Pancreas (tissue), 10 donors: ENCODE data around the gene ZNF205. TPM values are rescaled to one million over a fixed set of nuclear protein-coding genes. Genes with fewer than 3 reads are reported as not detected.

Source experiments
- ATAC-seq, 4 donors: fragments of 200-7000 bp; cut with Tn5 transposase; one replicate each; pipeline versions ENCODE4 v1.8.0 to v1.9.1; 2020; ENCODE audit warnings: mild to moderate bottlenecking in 4 of 4, moderate library complexity in 4 of 4
- DNase-seq, 6 donors: peaks; one replicate each; pipeline ENCODE4 v3.0.0-alpha.2; 2020
- FAIRE-seq: peaks from 2 replicates; lab custom pipeline; 2012; peaks lifted over from hg19 to GRCh38; lab: Jason Lieb, UNC
- H3K27ac ChIP-seq, 4 donors: fragments of 200-600 bp; sonication (generic); 1 replicate in 3 of 4; 2 replicates in 1 of 4; pipeline versions ENCODE4 v1.5.0 to v1.8.0; 2020
- H3K27me3 ChIP-seq, 4 donors: fragments of 200-600 bp; one replicate each; pipeline ENCODE4 v1.8.0; 2021
- H3K36me3 ChIP-seq, 3 donors: fragments of 200-600 bp; sonication (generic) in 1 of 3; one replicate each; pipeline versions ENCODE4 v1.5.0 to v1.8.0; 2020 to 2021
- H3K4me1 ChIP-seq, 3 donors: fragments of 200-600 bp; one replicate each; pipeline ENCODE4 v1.8.0; 2021
- H3K4me3 ChIP-seq, 4 donors: fragments of 200-600 bp; sonication (generic) in 2 of 4; one replicate each; pipeline versions ENCODE4 v1.5.0 to v1.8.0; 2020 to 2021
- H3K9me3 ChIP-seq, 4 donors: fragments of 200-600 bp; one replicate each; pipeline ENCODE4 v1.8.0; 2021
- WGBS, 2 donors: extraction: QIAGEN DNeasy Blood & Tissue Kit; methylation state at CpG; one replicate each; pipeline ENCODE4 v1.1.7; 2013; 5-methylcytosine and 5-hydroxymethylcytosine counted together
- intact Hi-C, 3 donors: fragments of 100-400 bp; cut with DNase I; formaldehyde crosslinking; loops; one replicate each; pipeline versions ENCODE4 v1.11.1 to v1.14.2; 2022
- polyA plus RNA-seq, 2 donors: library from polyadenylated mRNA; stranded (reverse); fragments of 200-250 nt; gene quantifications; one replicate each; pipeline ENCODE4 v1.2.3, GENCODE V29; 2013
- total RNA-seq, 6 donors: library from RNA; stranded (reverse); fragmentation: NEBNext Ultra II Directional in 4 of 6; extraction: Animal tissue kit (Norgen Biotek cat#: 25700) in 4 of 6; gene quantifications; one replicate each; pipeline versions ENCODE4 v1.2.1 to v1.2.4, GENCODE V29; 2021 to 2023
- TF ChIP-seq, protein P1 (sequence below), 4 donors: fragments of 200-600 bp; sonication (generic) in 3 of 4; IDR thresholded peaks; one replicate each; pipeline versions ENCODE4 v1.5.0 to v1.8.0; 2021; ENCODE audit warnings: antibody characterized with exemption in 4 of 4
- donor health status: healthy with polysubstance abuse.
- donor health status: DM: no; HTN: no; CAD: no; lungs with moderate emphysema.
- donor health status: DM: no; HTN: no; CAD: no.
- donor health status: control.
- donor health status: control.
- donor health status: Bipolar disorder and iron deficiency.
- donor health status: DM: yes; HTN: yes; CAD: no.
- donor health status: DM: no; HTN: no; CAD: no.
- donor health status: DM: no; HTN: no; CAD: no.
- donor health status: DM: yes; HTN: yes; CAD: no.

ZNF205 gene
- 1 to 10 TPM; 6.5 to 10.0 (median 8.0) TPM for total RNA-seq
- 10 to 100 TPM; 22.4 to 43.3 TPM for polyA plus RNA-seq

DNA sequence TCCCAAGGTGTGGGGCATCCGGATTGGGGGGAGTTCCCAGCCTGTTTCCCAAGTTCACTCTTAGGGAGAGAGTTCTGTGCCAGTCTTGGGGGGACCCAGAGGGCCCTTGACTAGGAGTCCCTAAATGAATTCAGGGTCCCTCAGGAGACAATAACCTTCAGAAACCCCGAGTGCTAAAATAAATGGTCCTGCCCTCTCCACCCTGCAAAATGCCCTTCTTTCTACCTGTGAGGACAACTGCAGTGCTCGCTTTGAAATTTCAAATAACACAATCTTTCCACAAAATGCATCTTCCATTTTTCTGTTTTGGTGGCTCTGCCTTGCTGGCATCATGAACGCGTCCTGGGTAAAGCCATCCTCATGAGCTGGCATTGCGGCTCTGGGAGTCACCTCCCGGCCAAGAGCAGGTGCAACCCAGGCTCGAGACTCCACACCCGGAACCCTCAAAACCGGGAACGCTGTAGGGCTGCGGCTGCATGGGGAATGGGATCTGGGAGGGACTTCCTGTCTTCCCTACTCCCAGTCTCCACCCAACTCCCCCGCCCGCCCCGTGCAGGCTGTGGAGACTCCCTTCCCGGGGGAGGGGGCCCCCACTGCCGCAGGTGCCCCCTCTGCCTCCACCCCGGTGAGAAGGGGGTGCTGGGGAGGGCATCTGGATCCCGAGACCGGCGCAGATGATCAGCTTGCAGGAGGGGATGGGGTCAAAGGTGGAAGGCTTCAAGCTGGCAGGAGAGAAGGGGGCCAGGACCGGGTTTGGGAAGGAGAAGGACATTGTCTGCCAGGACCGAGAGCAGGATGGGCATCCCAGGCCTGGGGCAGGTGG is at the start of gene ZNF205:
ZNF205 (plus strand) TSS at position 529 of the 823 bp plus-strand sequence. CDS start 845 bp downstream, outside the sequence.
- ATAC-seq = peak; percentile 98 to 99 (median 98)
- TF ChIP-seq, protein P1, sequence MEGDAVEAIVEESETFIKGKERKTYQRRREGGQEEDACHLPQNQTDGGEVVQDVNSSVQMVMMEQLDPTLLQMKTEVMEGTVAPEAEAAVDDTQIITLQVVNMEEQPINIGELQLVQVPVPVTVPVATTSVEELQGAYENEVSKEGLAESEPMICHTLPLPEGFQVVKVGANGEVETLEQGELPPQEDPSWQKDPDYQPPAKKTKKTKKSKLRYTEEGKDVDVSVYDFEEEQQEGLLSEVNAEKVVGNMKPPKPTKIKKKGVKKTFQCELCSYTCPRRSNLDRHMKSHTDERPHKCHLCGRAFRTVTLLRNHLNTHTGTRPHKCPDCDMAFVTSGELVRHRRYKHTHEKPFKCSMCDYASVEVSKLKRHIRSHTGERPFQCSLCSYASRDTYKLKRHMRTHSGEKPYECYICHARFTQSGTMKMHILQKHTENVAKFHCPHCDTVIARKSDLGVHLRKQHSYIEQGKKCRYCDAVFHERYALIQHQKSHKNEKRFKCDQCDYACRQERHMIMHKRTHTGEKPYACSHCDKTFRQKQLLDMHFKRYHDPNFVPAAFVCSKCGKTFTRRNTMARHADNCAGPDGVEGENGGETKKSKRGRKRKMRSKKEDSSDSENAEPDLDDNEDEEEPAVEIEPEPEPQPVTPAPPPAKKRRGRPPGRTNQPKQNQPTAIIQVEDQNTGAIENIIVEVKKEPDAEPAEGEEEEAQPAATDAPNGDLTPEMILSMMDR (IDR thresholded peaks at IDR 0.05) = no peak
- H3K27me3 ChIP-seq = no peaks in the 10 kb centered on the region
- H3K9me3 ChIP-seq = no peaks in the 10 kb centered on the region
- intact Hi-C loops = no loop called here
- 5 to 7% methylated on average over 23 of the region's 23 CpGs for WGBS, 2 donors
- FAIRE-seq = no peak
- no peaks in the 10 kb centered on the region for H3K36me3 ChIP-seq
- H3K27ac ChIP-seq = peak within 1 kb of the TSS in 2 of 4 donors; percentile 18 to 33
- H3K4me1 ChIP-seq = peaks cover 8 to 17% (median 17%) of the 10 kb centered on the region in 3 donors
- peak; percentile 82 to 96 (median 85) for DNase-seq
- peak within 1 kb of the TSS; percentile 31 to 85 (median 68) for H3K4me3 ChIP-seq

DNA sequence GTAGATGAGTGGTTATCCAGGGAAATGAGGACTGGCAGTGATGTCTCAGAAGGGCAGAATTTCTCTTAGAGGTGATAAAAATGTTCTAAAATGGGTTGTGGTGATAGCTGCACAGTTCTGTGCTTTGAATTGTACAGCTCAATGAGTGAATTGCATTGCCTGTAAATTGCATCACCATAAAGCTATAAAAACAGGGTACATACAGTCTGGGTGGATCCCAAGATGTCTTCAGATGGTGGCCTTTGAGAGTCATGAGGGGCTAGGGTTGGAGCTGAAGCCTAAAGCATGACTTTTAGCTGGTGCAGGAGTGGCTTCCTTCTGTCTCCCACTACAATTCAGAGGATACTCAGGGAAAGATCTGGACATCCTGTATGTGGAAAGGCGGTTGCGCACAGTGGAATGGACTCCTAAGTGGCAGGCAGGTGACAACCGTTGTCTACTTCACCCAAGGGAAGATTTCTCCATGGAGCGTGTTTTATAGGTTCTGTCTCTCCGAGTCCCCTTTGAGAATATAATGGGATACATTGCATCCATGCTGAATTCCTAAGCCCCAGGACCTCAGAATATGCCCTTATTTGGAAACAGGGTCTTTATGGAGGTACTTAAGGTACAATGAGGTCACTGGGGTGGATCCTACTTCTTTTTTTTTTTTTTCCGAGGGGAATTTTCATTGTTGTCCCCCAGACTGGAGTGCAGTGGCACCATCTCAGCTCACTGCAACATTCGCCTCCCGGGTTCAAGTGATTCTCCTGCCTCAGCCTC is 48.6 kb upstream of the ZNF205 start:
- FAIRE-seq = no peak
- peaks cover 0 to 16% (median 10%) of the 10 kb centered on the region in 3 donors for H3K4me1 ChIP-seq
- no peaks in the 10 kb centered on the region for H3K27me3 ChIP-seq
- TF ChIP-seq, protein P1 (IDR thresholded peaks at IDR 0.05) = no peak
- WGBS, 2 donors = 95 to 96% methylated on average over 8 of the region's 8 CpGs
- intact Hi-C loops = no loop called here
- DNase-seq = no peak
- no peak overlapping the region for H3K27ac ChIP-seq
- H3K36me3 ChIP-seq = no peaks in the 10 kb centered on the region
- ATAC-seq = no peak
- no peak overlapping the region for H3K4me3 ChIP-seq
- no peaks in the 10 kb centered on the region for H3K9me3 ChIP-seq

DNA sequence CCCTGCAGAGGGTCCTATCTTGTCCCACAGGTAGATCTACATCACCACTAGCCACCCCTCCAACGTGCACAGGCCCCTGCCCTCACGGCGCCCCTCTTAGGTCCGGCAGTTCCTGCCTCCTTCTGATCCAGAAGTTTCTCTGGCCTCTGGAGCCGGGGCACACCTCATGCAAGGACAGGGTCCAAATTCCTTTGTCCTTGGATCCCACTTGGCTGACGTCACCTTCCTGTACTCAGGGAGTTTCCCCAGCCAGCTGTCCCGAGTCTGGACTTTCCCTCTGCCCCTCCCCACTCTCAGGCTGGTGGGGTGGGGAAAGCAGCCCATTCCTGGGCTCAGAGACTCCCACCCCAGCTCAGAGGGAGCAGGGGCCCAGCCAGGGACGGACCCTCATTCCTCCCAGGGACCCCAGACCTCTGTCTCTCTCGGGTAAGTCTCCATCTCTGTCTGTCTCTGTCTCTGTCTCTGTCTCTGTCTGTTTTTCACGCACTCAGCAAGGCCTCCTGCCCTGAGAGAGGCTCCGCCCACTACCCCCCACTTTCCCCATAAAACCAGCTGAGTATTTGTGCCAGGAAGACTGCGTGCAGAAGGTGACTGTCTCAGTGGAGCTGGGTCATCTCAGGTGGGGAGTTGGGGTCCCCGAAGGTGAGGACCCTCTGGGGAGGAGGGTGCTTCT is 47.2 kb upstream of the ZNF205 start, which contains the start of gene IL32:
IL32 (plus strand) TSS at position 572 of the 673 bp plus-strand sequence. CDS start 172 bp downstream, outside the sequence.
- Histone ChIP-seq H3K4me1 (peaks cover 0 to 8% (median 4%) of the 10 kb centered on the region in 3 donors), H3K4me3 (peak within 1 kb of the TSS; percentile 19 to 76 (median 41)), H3K27ac (peak within 1 kb of the TSS; percentile 49 to 94 (median 80)), H3K9me3 (no peaks in the 10 kb centered on the region), H3K36me3 (no peaks in the 10 kb centered on the region), H3K27me3 (no peaks in the 10 kb centered on the region)
- ATAC-seq (peak; percentile 84 to 91 (median 86)), FAIRE-seq (no peak), DNase-seq (peak; percentile 82 to 95 (median 86))
- TF ChIP-seq, protein P1 (IDR thresholded peaks at IDR 0.05) = no peak
- intact Hi-C loops = no loop called here
- WGBS, 2 donors = 11 to 12% methylated on average over 13 of the region's 13 CpGs

DNA sequence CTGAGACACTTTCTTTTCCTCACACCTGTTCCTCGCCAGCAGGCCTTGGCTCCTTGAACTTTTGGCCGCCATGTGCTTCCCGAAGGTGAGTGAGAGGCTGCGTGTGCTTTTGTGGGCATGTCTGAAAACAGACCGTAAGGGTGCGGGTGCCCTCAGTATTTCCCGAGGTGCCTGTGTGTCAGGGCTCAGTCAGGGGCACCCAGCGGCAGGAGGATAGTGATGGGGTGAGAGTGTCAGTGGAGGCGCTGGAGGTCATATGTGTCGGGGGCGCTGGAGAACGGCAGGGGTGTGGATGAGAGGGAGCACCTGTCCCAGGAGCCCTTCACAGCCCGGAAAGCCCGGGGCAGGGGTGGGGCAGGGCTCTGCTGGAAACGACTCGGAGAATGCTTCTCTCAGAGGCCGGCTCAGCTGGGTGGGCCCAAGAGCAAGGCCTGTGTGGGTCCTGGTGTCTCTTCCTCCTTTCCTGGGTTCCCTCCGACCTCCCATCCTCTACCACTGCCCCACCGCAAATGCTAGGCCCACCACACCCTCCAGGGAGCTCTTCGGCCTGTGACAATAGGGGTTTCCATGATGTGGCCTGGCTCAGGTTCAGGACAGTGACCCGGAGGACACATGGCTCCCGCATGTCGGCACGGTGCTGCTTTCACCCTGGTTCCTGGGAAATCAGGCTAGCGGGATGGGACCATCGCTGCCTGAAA is 46.5 kb upstream of the ZNF205 start:
- TF ChIP-seq, protein P1 (IDR thresholded peaks at IDR 0.05) = no peak
- peak overlapping the region; percentile 49 to 94 (median 80) for H3K27ac ChIP-seq
- peak in 3 of 4 donors; percentile 6 to 38 (median 14) for ATAC-seq

More for the DNA sequence above, 46.5 kb upstream of the ZNF205 start:
- intact Hi-C loops = no loop called here
- H3K36me3 ChIP-seq = no peaks in the 10 kb centered on the region
- H3K27me3 ChIP-seq = no peaks in the 10 kb centered on the region
- DNase-seq (peak in 2 of 6 donors; percentile 64 to 70), FAIRE-seq (no peak)
- H3K4me1 ChIP-seq = peaks cover 0 to 8% (median 4%) of the 10 kb centered on the region in 3 donors
- H3K9me3 ChIP-seq = no peaks in the 10 kb centered on the region
- 24 to 31% methylated on average over 25 to 26 of the region's 26 CpGs for WGBS, 2 donors
- peak overlapping the region; percentile 19 to 76 (median 41) for H3K4me3 ChIP-seq
